Germinal center (tissue), 1 donor: ENCODE data around the gene PRKACA.

Experiments used
- DNase-seq: peaks from one replicate; pipeline ENCODE4 v3.0.0; 2012; ENCODE audit warnings: mixed read lengths, low spot score

Gene PRKACA

DNA sequence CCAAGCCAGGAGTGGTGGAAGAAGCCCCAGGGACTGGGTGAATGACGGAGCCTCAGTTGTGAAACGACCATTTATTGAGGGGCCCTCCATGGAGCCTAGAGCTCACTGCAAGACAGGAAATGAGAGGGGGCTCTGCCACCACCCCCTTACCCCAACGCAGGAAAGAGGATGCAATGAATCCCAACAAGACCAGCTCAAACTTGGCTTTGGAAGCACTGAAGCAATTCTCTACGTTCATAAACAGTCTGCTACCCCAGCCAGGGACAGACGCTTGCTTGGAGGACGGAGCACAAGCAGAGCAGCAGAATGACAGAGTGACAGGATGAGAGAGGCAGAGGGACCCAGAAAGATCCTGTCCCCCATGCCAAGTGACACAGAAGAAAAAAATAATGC is 1.0 kb downstream of the PRKACA start:
- DNase-seq, result no peak

DNA sequence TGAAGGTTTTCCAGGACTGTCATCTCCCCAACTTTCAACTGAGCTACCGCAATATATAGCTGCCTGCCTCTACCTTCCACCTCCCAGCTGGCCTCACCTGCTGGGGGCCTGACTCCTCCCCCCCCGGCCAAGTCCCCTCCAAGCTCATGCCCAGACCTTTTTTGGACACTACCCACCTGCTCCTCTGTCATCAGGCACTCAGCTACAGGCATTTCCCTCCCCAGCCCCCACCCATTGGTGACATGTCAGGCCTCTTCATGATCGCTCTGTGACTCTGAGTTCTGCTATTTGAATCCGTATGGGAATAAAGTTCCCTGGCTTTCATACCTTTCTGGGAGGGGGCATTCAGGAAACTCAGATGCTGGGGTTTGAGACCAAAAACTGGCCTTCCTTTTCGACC is 1.8 kb downstream of the PRKACA start:
- DNase-seq, result no peak

DNA sequence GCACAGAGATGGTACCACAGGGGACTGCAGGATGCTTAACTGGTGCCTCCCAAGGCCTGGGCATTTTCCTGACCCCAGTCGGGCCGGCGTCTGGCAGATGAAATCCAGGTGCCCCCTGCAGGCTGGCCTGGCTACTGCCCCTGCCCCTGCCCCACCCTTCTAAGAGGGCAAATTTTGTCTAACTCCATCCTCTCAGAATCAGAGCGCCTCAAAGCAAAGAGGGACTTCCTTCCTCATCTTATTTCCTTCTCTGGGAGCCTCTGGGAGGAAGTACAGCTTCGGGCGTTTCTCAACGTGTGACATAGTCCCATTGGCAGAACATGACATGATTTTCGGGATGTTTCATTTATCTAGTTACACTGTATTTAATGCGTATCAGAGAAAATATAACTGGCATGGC is 2.7 kb downstream of the PRKACA start:
- peak; percentile 54 for DNase-seq

DNA sequence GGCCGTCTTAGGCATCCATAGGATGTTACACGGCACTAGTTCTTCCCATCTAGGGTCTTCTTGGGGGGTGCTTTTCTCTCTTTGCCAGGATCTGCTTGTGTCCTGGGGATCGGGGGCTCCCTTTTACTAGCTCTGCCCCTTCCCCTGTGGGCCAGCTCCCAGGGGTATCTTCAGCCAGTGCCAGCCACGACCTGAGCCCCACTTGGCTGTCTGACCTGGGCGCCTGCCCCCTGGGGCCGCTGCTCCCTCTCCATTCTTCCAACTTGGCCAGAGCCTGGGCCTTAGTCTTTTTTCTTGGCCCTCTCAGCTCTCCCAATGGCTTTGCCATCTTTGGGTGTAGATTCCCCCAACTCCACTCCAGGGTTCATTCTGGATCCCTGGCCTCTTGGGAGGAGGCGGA is 3.1 kb downstream of the PRKACA start:
- no peak for DNase-seq

DNA sequence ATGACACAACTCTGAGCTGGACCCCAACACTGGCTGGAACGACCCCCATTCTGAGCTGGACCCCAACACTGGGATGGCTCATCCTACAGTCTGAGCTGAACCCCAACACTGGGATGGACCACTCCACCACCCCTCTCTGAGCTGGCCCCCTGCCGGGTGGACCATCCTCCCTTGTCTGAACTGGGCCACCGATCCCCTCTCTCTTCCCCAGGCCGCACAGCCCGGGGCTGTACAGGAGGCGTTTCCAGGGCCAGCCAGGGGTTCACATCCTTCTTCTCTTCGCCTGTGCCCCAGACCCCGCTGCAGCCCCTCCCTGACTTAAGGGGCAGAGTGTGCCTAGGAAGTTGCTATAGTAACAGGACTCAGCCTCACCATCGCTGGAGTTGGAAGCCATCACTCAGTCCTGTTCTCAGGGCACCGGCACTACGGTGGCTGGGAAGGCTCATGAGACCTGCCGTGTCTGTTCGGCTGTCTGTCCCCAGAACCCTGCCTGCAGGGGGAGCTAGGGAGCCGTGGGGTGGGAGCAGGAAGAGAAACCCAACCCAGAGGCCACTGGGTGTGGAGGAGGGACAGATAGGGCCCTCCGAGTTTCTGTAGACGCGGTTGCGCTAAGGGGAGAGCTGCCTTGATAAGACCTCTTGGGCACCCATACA is 3.7 kb downstream of the PRKACA start:
- no peak for DNase-seq

- no peak for DNase-seq
Measured at GRCh38 chr19:14112809-14113385, 4.7 kb downstream of the PRKACA start.

DNA sequence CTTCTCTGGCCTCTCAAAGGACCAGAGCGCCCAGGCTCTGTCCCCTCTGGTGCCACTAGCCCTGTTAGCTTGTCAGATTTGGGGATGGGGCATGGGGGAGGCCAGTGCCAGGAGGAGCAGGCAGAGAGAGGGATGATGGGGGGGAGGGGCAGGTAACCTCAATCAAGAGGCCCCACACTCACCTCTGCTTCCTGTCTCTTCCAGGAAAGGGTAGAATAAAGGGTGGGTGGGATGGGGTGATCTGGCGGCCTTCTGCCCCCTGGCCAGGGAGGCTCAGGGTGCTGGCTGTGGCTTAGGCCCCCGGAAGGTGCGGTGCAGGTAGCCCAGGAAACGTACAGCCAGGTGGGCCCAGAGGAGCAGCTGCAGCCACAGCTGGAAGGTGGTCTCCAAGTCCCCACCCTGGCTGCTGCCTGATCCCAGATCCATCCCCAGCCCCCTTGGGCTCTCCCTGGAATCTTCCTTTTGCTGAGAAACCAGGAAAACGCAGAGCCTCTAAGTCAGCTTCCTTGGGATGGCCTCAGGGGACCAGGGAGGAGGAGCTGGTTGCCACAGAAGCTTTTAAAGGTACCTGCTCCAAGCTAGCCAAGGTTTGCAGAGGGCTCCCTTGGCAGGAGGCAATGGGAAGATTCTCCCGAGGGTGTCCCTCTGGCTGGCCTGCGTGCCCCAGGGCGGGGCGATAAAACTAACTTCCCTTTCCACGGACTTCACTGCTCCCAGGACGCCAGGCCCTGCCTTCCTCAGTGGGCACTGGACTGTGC is 5.3 kb downstream of the PRKACA start:
- no peak for DNase-seq

DNA sequence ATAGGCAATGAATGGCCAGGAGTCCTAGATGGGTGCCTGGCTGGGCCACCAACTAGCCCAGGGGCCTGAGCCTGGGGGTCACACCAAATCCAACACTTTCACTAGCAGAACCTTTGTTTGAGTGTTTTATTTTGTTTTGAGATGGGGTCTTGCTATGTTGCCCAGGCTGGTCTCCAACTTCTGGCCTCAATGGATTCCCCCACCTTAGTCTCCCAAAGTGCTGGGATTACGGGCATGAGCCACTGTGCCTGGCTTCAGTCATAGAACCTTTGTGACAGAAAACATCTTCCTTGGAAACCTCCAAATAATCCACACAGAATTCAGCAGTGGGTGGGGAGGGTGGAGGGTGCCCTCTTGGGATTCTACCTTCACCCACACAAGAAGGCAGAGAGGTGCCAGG is 6.1 kb downstream of the PRKACA start:
- DNase-seq, result no peak

DNA sequence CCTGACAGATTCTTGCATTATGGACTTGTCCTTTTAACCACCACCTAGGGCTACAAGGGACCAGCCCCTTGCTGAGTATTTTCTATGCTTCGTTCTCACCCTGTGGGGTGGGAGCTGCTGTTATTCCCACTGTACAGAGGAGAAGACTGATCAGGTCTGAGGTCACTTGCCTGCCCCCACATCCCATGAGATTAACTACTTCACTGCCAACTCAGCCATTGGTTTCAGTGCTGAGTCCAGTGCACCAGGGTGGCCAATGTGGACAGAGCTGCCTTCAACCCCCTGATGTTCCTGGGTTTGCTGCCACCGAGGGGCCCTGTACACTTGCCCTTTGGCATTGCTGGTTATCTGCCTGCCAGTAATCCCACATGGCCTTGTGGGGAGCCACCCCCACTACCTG is 6.9 kb downstream of the PRKACA start:
- no peak for DNase-seq

GRCh38 chr19:14107581-14108461 is 9.7 kb downstream of the PRKACA start:
- no peak for DNase-seq

- DNase-seq, result no peak
Measured at GRCh38 chr19:14106840-14107239, 10.7 kb downstream of the PRKACA start.

DNA sequence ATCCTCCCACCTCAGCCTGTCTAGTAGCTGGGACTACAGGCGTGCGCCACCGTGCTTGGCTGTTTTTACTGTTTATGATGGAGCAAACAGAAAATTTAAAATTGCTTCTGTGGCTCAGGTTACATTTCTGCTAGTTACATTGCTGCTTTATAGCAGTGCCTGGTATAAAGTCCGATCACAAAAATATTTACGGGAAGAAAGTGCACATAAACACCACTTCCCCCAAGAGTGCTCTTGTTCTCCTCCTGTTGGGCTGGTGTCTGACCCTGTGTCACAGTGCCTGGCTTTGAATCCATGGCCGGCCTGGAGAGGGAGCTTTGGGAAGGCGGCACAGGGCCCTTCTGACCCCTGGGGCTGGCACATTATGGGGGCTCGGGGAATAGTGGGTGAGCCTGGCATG is 11.9 kb downstream of the PRKACA start:
- no peak for DNase-seq

DNA sequence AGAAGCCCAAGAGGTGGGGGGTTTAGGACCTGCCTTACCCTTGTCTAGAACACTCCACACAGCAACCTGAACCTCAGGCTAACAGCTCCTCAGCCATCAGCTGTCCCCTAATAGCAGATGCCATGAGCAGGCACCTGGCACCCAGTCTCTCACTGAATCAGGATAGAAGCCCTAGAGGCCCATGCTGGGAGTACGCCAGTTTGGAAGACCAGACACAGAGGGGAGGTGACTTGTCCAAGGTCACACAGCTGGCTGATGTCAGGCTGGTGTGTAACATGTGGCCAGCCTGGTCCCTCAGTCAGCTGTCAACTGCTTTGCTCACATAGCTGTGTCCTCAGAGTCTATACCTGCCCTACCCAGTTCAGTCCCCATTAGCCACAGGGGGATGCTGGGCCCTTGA is 14.3 kb downstream of the PRKACA start:
- no peak for DNase-seq

DNA sequence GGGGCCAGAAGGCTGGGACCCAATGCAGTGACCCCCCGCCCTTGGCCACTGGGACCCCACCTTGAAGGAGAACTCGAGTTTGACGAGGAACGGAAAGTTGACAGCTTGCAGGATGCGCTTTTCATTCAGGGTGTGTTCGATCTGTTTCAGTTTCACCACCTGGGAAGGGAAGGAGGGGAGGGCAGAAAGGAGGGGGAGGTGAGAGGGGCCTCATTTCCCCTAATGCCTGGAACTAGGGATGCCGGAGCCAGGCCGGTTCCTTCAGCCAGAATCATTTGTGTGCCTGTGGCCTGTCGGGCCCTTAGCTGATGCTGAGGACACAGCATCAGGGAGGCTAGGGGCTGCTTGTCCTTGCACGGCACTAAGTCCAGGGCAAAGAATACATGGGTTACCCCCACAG is 14.8 kb downstream of the PRKACA start:
- DNase-seq, result no peak

DNA sequence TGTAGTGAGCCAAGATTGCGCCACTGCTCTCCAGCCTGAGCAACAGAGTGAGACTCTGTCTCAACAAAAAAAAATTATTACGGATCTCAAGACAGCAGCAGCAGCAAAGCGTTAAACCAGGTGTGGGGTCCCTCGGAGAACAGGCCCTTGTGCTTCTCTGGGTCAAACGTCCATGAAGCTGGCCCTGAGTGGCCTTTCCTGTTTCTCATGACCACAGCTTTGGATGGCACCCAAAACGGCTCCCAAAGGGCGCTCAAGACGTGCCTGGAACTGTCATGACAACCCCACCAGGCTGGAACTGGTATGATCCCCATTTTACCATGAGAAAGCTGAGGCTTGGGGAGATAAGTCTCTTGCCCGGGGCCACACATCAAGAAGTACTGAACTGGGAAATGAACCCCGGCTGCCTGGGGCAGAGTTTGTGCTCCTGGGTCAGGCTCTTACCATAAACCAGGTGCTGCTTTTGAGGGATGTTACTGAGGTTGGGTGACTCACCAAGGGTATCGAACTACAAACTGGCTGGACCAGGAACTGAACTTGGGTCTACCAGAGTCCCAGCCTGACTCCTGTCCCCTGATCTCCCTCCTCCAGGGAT is 15.4 kb downstream of the PRKACA start:
- DNase-seq, result no peak

GRCh38 chr19:14101003-14101545 is 16.5 kb downstream of the PRKACA start:
- DNase-seq, result no peak

- no peak for DNase-seq
Measured at GRCh38 chr19:14097532-14098151, 19.9 kb downstream of the PRKACA start.

- DNase-seq, result no peak
Measured at GRCh38 chr19:14096272-14096992, 21.1 kb downstream of the PRKACA start.

DNA sequence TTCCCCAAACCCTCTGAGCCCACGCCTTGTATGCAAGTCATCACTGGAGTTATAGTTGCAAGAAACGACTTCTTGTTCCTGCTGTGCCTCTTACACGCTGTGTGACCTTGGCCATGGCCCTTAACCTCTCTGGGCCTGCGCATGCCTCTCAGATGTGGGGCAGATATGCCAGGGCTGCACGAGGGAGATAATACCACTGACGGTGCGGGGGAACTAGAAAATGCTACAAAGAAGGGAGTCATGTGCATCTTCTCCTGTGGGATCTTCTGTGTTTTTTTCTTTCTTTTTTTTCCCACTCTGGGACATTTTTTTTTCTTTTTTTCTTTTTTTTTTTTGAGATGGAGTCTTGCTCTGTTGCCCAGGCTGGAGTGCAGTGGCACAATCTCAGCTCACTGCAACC is 22.7 kb downstream of the PRKACA start:
- DNase-seq, result no peak

DNA sequence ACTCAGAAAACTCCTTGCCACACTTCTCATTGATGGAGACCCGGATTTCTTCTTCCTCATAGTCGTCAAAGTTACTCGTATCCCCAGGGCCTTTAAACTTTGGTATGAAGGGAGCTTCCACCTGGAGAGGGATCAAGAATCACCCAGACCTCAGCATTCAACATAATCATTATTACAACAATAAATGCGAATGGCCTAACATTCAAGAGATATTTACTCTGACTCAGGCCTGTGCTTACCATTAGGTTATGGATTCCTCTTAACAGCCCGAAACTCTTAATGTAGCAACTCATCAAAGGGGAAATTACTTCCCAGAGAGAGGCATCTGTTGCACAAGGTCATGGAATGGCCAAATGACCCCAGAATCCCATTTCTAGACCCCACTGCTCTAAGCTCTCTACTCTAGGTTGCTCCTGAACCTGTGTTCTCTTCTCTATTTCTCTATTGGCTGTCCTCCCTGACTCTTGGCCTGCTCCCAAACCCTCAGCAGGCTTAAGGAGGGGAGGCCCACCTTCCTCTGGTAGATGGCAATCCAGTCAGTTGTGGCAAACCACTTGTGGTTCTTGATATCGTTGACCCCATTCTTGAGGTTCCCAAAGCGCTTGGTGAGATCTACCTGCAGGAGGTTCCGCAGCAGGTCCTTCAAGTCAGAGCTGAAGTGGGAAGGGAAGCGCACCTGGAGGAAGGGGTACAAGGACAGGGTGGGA is 24.3 kb downstream of the PRKACA start:
- DNase-seq, result no peak
